Hypothalamus (tissue), 51 donors: Measurements from ENCODE around the gene KLRB1.
A peak's percentile ranks its signal among the peaks of the same experiment; 100 is the strongest.
"Not testable (repeated sequence)": the region's sequence is repeated elsewhere in the genome, so short reads cannot be mapped to it uniquely, and the experiment has no call there.

Experiments
- DNase-seq, 51 donors: peaks; one replicate each; lab custom pipeline; 2025; lab: John Stamatoyannopoulos, UW

KLRB1 gene

DNA sequence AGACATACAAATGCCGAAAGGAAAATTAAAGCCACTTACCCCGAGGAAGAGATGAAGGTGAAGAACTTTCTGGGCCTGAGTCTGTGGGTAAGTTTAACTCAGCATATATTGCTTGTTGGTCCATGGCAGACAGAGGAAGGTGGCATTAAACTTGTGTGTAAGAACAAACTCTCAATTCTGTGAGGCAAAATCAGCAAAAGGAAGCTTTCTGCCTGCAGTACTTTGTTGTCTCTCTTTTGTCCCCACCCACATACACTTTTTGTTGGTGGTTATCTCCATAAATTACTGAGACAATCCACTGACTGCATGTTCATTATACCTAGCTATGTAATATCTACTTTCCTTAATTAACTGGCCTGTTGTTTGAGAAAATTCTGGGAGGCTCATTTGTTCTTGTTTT, at the start of gene KLRB1:
Gene KLRB1 (minus strand): TSS at position 201 of the 400 bp plus-strand sequence. CDS start 77 bp downstream, at position 124.
- DNase-seq, result no peak

DNA sequence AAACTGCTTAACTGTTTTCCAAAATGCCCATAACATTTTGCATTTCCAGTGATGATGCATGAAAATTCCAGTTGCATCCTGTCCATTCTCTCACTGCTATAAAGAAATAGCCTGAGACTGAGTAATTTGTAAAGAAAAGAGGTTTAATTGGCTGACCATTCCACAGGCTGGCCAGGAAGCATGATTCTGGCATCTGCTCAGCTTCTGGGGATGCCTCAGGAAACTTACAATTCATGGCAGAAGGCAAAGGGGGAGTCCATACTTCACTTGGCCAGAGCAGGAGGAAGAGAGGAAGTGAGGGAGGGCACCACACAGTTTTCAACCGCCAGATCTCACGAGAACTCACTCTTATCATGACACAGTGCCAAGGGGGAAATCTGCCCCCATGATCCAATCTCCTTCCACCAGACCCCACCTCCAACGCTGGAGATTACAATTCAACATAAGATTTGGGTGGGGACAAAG, 43.6 kb upstream of the KLRB1 start:
- DNase-seq, result no peak

DNA sequence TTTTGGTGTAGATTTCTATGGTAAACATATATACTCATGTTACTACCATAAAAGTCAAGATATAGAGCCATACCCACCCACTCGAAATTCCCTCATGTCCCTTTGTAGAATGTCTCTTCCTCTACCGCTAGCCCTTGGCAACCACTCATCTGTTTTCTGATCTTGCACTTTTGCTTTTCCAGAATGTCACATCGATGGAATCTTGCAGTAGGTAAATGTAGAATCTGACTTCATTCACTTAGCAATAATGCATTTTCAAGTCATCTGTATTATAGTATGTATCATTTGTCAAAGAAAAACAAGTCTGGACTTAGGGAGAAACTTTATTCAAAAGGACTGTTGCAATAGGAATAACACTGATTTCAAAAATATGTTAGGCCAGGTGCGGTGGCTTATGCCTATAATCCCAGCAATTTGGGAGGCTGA, 42.4 kb upstream of the KLRB1 start:
- DNase-seq, result no peak

DNA sequence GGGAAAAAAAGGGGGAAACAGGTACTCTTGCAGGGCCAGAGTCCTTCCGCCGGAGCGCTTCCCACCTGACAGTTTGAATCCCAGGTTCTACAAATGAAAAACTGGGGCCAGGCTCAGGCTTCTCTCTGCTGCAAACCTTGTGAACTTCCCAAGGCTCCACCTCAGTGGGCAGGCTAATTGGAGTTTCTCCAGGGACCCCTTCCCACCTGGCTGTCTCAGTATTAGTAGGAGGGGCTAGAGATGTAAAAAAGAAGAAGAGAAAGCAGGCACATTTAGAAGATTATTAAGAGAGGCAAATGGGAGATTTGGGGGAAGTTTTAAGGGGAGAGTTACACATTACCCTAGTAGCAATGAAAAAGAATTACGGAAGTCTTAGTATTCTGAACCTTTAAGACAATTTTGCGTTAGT, 41.8 kb upstream of the KLRB1 start:
- peak in 1 of 51 donors; percentile 3 for DNase-seq

DNA sequence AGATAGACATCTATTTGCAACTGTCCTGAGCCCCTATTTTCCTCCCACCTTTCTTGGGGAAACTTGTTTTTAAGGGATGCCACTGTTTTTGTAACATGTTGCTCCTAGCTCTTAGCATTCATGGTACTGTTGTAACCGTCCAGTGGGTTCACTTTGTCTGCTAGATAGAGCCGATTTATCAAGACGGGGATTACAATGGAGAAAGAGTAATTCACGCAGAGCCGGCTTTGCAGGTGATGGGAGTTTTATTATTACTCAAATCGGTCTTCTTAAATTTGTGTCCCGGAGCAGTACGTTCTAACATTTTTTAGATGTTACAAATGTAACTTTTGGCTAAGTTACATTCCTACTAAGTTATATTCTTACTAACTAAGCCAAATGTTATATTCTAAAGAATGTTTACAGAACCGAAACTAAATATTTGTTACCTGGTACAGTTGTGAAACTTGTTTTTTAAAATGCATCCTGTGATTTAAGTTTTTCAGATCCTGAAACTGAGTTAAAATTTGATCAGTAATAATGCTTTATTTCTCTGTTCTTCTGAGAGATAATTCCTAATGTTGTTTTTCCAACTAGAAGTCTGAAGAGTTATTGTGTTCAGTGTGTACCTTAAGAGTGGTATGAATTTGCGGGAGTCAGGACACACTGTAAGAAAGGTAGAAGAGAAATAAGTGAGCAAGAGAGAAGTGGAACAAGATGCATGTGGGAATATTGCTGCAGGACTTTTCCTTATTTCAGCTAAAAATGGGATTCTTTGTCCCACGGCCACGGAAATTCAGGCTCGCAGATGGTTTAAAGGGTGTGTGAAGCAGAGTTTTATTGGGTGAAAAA, 41.2 kb upstream of the KLRB1 start:
- peak in 1 of 51 donors; percentile 33 for DNase-seq

DNA sequence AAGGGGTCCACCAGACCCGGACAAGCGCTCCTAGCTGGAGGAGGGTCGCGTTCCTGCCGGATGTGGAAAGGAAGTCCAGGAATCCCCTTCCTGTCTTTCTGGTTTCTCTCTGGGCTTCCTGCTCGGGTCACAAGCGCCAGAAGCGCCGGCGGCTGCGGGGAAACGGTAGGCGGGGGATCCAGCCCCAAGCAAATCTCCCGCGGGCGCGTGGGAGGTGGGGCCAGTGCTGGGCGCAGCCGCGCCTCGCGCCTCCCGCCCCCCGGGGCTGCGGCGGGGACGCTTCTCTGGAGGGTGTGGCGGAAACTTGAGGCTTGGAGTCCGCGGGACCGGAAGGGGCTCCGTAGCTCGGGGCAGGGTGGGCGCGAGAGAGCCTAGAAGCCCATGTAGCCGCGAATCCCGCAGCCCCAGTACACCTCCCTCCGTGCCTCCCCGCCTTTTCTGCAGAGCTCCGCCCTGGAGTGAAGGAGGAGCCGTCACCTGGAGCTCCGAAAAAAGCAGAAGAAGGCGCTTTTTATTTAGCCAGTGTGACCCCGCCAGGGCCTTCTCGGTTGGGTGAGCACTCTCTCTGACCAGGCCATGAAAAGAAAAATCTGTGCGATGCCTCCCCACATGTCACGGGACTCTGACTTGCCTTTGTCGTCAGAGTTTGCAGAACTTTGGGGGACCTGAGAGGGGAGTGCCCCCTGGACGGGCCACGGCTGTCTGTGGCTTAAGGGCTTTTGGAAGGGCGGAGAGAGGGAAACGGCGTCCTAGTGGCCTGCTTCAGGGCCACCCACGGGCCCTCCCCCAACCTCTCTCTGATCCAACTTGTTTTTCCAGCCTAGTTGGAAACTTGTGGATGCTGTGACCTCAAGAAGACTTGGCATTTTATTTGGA, 40.3 kb upstream of the KLRB1 start:
- peak in 47 of 51 donors; percentile 4 to 69 (median 45) for DNase-seq

DNA sequence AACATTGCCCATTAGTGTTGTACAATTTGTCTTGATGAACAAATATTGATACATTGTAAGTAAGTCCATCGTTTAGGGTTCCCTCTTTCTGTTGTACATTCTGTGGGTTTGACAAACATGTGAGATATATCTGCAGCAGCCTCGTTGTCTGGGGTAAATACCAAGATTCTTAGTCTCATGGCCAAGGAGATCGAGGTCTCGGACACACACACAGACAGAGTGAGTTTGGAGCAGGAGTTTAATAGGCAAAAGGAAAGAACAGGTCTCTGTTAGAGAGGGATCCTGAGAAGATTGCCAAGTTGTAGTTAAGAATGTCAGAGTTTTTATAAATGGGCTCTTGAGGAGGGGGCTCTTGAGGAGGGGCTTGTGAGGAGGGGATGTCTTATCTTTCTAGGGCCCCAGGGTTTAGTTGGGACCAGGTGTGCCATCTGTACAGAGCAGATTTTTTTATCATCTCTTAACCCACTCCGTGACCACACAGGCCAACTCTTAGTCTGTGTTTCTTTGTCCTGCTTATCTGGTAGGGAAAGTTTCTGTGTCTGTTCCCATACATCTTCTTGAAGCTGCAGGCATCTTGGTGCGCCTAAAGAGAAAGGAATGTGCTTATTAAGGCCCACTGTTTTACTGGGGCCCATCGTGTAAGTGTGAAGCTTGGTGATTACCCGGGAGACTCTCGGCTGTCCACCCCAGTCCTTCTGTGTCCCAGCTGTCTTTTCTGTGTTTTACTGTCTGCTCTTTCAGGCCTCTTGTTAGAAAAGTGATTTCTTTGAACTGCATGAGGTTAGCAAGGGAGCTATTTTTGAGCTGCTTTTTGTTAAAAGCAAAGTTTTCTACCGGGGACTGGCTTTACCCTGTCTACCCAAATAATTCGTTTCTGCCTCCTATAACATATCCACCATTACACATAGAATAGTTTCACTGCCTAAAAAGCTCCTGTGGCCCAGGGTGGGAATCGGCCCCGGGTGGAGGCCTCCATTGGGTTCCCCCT, 39.4 kb upstream of the KLRB1 start:
- DNase-seq, result no peak

DNA sequence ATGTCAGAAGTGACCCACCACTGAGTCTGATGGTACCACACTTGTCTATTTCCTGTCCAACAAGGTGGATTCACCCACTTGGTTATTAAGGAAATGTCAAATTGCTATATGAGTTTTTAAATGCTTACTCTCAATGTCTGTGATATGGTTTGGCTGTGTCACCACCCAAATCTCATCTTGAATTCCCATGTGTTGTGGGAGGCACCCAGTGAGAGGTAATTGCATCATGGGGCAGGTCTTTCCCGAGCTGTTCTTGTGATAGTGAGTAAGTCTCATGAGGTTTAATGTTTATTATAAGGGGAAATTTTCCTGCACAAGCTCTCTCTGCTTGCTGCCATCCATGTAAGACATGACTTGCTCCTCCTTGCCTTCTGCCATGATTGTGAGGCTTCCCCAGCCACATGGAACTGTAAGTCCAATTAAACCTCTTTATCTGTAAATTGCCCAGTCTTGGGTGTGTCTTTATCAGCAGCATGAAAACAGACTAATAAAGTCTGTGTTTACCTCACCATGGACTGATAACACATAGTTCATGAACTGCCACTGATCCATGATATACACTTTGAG, 37.4 kb upstream of the KLRB1 start:
- not testable (repeated sequence) for DNase-seq

DNA sequence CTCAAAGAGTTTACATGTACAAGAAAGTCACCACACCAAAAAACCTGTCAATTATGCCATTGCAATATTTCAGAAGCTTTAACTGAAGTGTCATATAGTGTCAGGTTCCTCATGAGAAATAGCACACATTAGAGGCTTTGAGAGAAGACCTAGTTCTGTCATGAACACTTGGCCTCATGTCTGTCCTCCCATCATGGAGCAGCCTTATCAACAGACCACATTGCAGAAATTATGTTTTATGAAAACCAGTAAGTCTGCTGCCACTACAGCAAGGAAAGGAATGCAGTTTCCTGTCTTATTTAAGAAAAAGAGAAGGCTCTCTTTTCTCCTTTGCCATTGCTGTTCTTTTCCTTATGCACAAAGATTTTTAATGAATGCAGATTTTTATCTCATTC, 35.5 kb upstream of the KLRB1 start:
- DNase-seq, result no peak

DNA sequence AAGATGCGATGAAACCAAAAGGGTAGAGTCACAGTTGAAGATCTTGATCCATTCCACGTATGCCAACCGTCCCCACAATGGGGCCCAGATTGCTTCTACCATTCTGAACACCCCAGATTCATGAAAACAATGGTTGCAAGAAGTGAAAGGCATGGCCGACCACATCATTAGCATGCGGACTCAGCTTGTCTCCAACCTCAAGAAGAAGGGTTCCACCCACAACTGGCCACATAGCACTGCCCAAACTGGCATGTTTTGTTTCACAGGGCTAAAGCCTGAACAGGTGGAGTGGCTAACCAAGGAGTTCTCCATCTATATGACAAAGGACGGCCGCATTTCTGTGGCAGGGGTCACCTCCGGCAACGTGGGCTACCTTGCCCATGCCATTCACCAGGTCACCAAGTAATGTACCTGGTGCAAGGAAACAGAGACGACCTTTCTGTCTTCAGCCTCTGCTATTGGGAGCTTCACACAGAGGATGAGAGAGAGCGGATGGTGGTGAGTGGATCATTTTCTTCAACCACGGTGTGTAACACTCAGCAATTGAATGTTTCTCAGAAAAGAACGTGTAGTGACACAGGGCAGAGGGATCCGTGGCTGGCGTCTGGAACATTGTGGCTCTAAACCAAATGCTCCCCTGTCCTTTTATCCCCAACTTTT, 35.0 kb upstream of the KLRB1 start:
- no peak for DNase-seq

DNA sequence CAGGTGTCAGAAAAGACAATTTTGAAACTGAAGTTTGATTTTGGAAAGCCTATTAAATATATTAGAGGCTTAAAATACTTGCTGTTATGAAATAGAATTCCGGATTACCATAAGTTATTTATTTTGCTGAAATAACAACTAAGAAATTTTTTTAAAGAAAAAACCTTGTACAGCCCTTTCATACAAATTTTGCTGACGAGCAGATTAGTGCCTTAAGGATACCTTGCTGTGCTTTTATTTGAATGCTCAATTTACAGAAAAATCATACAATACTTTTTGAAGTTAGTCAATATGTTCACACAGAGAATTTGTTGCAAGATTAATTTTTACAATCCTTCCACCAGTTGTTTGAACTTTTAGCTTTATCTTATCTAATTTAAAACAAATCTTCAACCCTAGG, 32.3 kb upstream of the KLRB1 start:
- no peak for DNase-seq

DNA sequence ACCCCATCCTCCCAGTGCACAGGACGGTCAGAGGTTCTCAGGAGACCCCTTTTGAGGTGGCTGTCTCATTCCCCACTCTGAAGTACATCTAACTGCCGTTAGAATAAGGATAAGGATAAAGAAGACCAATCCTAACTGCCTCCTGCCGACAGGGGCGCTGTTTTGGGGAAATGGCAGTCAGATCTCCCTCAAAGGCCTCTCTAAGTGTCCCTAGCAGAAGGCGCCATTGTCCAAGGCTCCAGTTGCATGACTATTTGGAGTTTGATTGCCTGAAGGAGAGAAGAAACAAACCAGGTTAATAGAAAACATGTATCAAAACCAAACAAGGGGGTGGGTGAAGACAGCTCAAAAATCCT, 29.1 kb upstream of the KLRB1 start:
- no peak for DNase-seq

DNA sequence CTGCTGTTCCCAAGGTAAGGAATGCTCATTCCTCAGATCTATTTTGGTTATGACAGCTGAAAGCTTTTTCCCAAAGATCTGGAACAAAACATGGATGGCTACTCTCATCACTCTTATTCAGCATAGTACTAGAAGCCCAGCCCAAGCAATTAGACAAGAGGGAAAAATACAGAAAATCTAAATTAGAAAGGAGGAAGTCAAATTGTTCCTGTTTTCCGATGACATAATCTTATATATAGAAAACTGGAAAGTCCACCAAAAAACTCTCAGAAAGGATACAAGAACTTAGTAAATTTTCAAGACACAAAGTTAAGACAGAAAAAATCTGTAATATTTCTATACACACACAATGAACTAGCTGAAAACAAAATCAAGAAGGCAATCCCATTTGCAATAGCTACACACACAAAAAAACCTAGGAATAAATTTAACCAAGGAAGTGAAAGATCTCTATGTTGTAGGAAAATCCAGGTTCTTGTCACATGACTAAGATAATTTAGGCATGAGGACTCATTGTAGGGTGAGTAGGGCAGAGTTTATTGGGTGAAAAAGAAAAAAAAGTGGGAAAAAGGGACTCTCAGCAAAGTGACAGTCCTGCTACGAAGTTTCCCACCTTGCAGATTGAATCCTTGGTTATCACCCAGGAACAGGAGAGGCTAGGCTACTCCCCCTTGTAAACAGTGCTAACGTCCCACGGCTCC, 28.6 kb upstream of the KLRB1 start:
- no peak for DNase-seq

DNA sequence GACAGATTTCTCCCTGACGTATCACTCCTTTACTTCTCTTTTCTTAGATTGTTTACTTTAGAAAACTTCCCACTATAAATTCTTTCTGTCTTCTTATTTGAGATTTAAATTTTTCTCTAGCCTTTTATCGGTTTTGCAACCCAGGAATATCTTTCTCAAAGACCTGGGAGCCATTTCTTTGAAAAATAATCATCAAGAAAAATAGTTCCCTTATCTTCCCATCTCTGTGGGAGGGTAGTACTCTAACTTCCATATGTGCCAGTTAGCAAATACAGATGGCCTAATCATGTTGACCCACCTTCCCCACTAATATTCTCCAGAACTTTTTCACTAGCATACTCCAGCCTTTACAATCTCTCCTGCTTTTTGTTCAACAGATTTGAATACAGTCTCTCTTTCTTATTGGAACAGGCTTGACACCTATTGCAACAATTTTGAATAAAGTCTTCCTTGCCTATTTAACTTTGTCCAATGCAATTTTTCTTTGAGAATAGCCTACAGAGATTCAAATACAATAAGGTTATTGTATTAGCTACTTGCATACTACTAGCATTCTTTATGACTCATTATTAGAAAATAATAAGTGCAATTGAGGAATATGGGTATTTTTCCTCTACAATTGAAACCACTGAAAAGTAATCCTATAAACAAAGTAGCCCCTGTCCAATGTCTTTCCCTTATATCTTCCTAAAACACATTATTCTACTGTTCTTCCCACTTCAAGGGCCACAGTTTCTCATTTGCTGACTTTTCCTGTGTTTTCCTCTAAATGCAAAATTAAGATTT, 27.4 kb upstream of the KLRB1 start:
- DNase-seq, result no peak

DNA sequence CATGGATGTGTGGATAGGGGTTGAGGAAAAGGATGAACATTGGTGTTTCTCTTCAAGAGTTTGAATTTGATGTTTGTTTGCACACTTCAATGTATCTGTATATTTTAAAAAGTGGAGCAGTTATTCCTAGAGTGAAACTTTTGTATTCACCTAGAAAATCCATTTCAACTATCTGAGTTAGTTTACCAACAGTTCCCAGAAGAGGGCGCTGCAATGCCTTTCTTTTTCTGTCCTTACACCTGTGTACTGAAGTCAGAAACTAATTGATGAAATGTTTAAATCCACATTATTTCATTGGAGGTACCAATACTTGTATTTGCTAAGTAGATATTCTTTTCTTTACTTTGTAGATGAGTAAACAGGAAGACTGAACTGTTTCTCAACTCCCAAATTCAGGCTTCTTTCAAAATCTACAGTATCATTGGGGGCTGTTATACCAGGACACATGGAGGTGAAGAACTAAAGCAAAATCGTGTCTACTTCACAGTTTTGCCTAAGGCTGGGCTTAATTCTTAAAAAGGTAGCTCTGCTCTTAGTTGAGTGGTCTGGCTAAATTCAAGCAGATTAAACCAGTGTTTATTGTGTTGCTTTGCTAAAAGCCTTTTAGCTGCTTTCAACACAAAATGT, 26.6 kb upstream of the KLRB1 start:
- DNase-seq, result peak in 8 of 51 donors; percentile 4 to 44 (median 10)

DNA sequence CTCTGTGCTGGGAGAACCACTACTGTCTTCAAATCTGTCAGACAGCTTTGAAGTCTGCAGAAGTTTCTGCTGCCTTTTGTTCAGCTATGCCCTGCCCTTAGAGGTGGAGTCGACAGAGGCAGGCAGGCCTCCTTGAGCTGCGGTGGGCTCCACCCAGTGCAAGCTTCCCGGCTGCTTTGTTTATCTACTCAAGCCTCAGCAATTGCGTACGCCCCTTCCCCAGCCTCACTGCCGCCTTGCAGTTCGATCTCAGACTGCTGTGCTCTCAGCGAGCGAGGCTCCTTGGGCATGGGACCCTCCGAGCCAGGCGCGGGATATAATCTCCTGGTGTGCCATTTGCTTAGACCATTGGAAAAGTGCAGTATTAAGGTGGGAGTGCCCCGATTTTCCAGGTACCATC, 25.1 kb upstream of the KLRB1 start:
- no peak for DNase-seq

DNA sequence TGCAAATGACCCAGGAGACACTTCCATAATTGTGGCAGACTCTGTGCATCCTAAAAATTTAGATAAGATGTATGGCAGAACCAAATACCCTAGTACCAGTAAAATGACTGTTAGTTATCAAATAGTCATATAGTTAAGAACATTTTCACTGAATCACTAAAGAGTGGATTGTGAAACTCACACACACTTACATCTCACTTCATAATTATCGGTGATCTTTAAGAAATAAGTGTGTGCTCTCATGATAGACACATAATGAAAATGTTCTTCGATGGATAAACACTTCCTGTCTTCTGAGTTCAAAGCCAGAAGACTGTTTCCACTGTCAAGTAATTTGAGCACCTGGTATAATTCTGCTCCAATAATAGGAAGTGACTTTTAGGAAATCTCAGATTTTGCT, 19.1 kb upstream of the KLRB1 start:
- no peak for DNase-seq

DNA sequence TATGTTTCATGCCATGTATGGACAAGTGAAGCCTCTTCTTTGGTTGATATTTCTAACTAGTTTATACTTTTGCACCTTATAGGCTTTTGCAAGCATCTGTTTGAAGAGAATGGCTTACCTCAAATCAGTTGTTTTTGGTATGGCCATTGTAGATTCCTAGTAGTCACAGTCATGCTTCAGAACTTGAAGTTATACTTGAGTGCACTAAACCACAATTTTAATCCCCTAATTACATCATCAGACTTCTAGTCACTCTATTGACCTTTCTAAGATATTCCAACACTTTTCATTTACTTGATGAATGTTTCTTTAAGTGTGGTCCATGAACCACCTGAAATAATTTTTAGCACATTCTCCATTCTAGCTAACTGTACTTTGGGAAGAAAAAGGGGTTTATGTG, 18.6 kb upstream of the KLRB1 start:
- DNase-seq, result no peak
